ENCODE results near the gene SUMO1.
A peak's percentile ranks its signal among the peaks of the same experiment; 100 is the strongest.
"Not testable (repeated sequence)": the region's sequence is repeated elsewhere in the genome, so short reads cannot be mapped to it uniquely, and the experiment has no call there.

Gene SUMO1

GRCh38 chr2:202238234-202239197 lies at the start of gene SUMO1:
SUMO1 (minus strand) TSS chr2:202238597; CDS start chr2:202238451, 146 bp downstream.
- Histone ChIP-seq H4K20me1 (ENCODE audit: insufficient read depth, low read length) (peaks cover 30% of the 10 kb centered on the region), H3K4me2 (ENCODE audit: low read length) (peak within 1 kb of the TSS; percentile 84), H3K27me3 (ENCODE audit: low read depth, low read length) (no peaks in the 10 kb centered on the region), H3K36me3 (replicated peaks; ENCODE audit: low read depth, low read length) (no peaks in the 10 kb centered on the region), H3K9me3 (ENCODE audit: insufficient read depth, low read length) (no peaks in the 10 kb centered on the region), H3K4me3 (ENCODE audit: low read length) (peak within 1 kb of the TSS; percentile 96), H3K4me1 (ENCODE audit: low read length) (peaks cover 13% of the 10 kb centered on the region), H2AFZ (ENCODE audit: low read depth, low read length) (peak within 1 kb of the TSS; percentile 99), H3K9ac (ENCODE audit: low read length) (peak within 1 kb of the TSS; percentile 94), H3K79me2 (ENCODE audit: low read length) (peaks cover 52% of the 10 kb centered on the region), H3K27ac (ENCODE audit: low read length) (peak within 1 kb of the TSS; percentile 47)
- no peak for TF ChIP-seq CTCF (IDR thresholded peaks at IDR 0.05; ENCODE audit: low read depth, low read length)
- TF ChIP-seq EZH2phosphoT487 (IDR thresholded peaks at IDR 0.05; ENCODE audit: low read depth) = no peak

GRCh38 chr2:202286595-202286994 lies 48.2 kb upstream of the SUMO1 start:
- no peaks in the 10 kb centered on the region for H3K9me3 ChIP-seq (ENCODE audit: insufficient read depth, low read length)
- peaks cover 64% of the 10 kb centered on the region for H3K36me3 ChIP-seq (replicated peaks; ENCODE audit: low read depth, low read length)
- no peaks in the 10 kb centered on the region for H3K27me3 ChIP-seq (ENCODE audit: low read depth, low read length)
- no peak overlapping the region for H3K4me2 ChIP-seq (ENCODE audit: low read length)
- H3K4me1 ChIP-seq (ENCODE audit: low read length) = no peaks in the 10 kb centered on the region; the same call in 1 of the 2 replicates
- no peak for TF ChIP-seq EZH2phosphoT487 (IDR thresholded peaks at IDR 0.05; ENCODE audit: low read depth)
- no peak for TF ChIP-seq CTCF (IDR thresholded peaks at IDR 0.05; ENCODE audit: low read depth, low read length)
- H3K27ac ChIP-seq (ENCODE audit: low read length) = no peak overlapping the region
- H3K79me2 ChIP-seq (ENCODE audit: low read length) = peaks cover 76% of the 10 kb centered on the region
- peaks cover 33% of the 10 kb centered on the region for H4K20me1 ChIP-seq (ENCODE audit: insufficient read depth, low read length)
- no peak overlapping the region for H3K4me3 ChIP-seq (ENCODE audit: low read length)
- no peak overlapping the region for H2AFZ ChIP-seq (ENCODE audit: low read depth, low read length)
- H3K9ac ChIP-seq (ENCODE audit: low read length) = no peak overlapping the region

DNA sequence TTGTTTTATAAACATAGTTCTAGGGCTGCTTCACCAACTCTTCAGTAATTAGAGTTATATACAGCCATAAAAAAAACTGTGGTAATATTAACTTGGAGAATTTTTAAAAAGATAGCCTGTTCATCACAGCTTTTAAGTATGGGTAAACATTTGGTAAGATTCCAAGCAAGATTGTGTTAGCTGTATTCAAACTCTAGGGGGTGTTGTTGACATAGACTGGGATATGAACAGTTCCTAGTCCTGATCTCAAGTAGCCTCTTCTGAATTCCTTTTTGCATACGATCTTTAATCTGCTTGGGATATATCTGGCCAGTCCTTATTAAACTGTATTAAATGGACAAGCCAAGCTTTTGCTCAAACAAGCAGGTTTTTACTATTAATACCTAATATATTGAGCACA lies 40.5 kb upstream of the SUMO1 start:
- Histone ChIP-seq H3K9ac (ENCODE audit: low read length) (no peak overlapping the region), H2AFZ (ENCODE audit: low read depth, low read length) (no peak overlapping the region), H4K20me1 (ENCODE audit: insufficient read depth, low read length) (peaks cover 72% of the 10 kb centered on the region), H3K4me3 (ENCODE audit: low read length) (no peak overlapping the region), H3K79me2 (ENCODE audit: low read length) (peaks cover 97% of the 10 kb centered on the region), H3K9me3 (ENCODE audit: insufficient read depth, low read length) (no peaks in the 10 kb centered on the region), H3K4me2 (ENCODE audit: low read length) (no peak overlapping the region), H3K4me1 (ENCODE audit: low read length) (no peaks in the 10 kb centered on the region), H3K27ac (ENCODE audit: low read length) (no peak overlapping the region), H3K27me3 (ENCODE audit: low read depth, low read length) (no peaks in the 10 kb centered on the region), H3K36me3 (replicated peaks; ENCODE audit: low read depth, low read length) (peaks cover 64% of the 10 kb centered on the region)
- TF ChIP-seq CTCF (IDR thresholded peaks at IDR 0.05; ENCODE audit: low read depth, low read length) (peak; percentile 43), EZH2phosphoT487 (IDR thresholded peaks at IDR 0.05; ENCODE audit: low read depth) (no peak)

GRCh38 chr2:202278036-202278760 lies 39.8 kb upstream of the SUMO1 start:
- H3K4me2 ChIP-seq (ENCODE audit: low read length) = no peak overlapping the region
- TF ChIP-seq CTCF (IDR thresholded peaks at IDR 0.05; ENCODE audit: low read depth, low read length) = no peak
- TF ChIP-seq EZH2phosphoT487 (IDR thresholded peaks at IDR 0.05; ENCODE audit: low read depth) = no peak
- H3K9me3 ChIP-seq (ENCODE audit: insufficient read depth, low read length) = no peaks in the 10 kb centered on the region
- H3K79me2 ChIP-seq (ENCODE audit: low read length) = peaks cover 99% of the 10 kb centered on the region
- no peak overlapping the region for H3K9ac ChIP-seq (ENCODE audit: low read length)
- peaks cover 1% of the 10 kb centered on the region; the same call in 1 of the 2 replicates for H3K4me1 ChIP-seq (ENCODE audit: low read length)
- peaks cover 79% of the 10 kb centered on the region for H4K20me1 ChIP-seq (ENCODE audit: insufficient read depth, low read length)
- no peak overlapping the region for H2AFZ ChIP-seq (ENCODE audit: low read depth, low read length)
- H3K27me3 ChIP-seq (ENCODE audit: low read depth, low read length) = no peaks in the 10 kb centered on the region
- peaks cover 60% of the 10 kb centered on the region for H3K36me3 ChIP-seq (replicated peaks; ENCODE audit: low read depth, low read length)
- no peak overlapping the region for H3K27ac ChIP-seq (ENCODE audit: low read length)
- no peak overlapping the region for H3K4me3 ChIP-seq (ENCODE audit: low read length)

DNA sequence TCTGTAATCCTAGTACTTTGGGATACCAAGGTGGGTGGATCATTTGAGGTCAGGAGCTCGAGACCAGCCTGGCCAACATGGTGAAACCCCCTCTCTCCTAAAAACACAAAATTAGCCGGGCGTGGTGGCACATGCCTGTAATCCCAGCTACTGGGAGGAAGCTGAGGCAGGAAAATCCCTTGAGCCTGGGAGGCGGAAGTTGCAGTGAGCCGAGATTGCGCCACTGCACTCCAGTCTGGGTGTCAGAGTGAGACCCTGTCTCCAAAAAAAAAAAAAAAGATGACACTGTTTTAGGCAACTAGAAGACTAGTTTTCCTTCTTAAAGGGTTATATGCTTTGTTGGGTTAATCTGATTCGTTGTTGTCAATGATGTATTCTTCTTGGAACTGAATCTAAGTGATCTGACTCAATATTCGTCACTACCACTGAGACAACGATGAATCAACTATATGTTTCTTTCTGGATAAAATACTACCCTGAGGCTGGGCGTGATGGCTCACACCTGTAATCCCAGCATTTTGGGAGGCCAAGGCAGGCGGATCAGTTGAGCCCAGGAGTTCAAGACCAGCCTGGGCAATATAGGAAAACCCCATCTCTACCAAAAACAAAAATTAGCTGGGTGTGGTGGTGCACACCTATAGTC lies 37.8 kb upstream of the SUMO1 start:
- H3K4me2 ChIP-seq (ENCODE audit: low read length); H3K9ac ChIP-seq (ENCODE audit: low read length); H3K27ac ChIP-seq (ENCODE audit: low read length); H3K4me3 ChIP-seq (ENCODE audit: low read length); H3K9me3 ChIP-seq (ENCODE audit: insufficient read depth, low read length); H3K27me3 ChIP-seq (ENCODE audit: low read depth, low read length); H2AFZ ChIP-seq (ENCODE audit: low read depth, low read length): not testable (repeated sequence)
- Histone ChIP-seq H3K79me2 (ENCODE audit: low read length) (peaks cover 100% of the 10 kb centered on the region), H3K4me1 (ENCODE audit: low read length) (peaks cover 18% of the 10 kb centered on the region), H3K36me3 (replicated peaks; ENCODE audit: low read depth, low read length) (peaks cover 43% of the 10 kb centered on the region), H4K20me1 (ENCODE audit: insufficient read depth, low read length) (peaks cover 89% of the 10 kb centered on the region)

Data from OCI-LY3 (cell line).